DOHH2 (cell line): ENCODE data around the gene IL19.

Experiments used
- H3F3A ChIP-seq: fragments of 200-600 bp; sonication (generic), shearing (Covaris generic); 2 replicates; pipeline ENCODE4 v1.6.0; 2016; ENCODE audit warnings: antibody characterized with exemption, mild to moderate bottlenecking; ENCODE audit not compliant: control insufficient read depth, insufficient read depth
- H3K27ac ChIP-seq: fragments of 200-600 bp; sonication (generic); 2 replicates; pipeline ENCODE4 v1.5.1; 2014; ENCODE audit warnings: low read depth, mild to moderate bottlenecking, low read length, moderate library complexity
- H3K27me3 ChIP-seq: fragments of 200-600 bp; sonication (generic); 2 replicates; pipeline ENCODE4 v1.6.1; 2014; ENCODE audit warnings: mild to moderate bottlenecking, low read length, mixed read lengths; ENCODE audit not compliant: control insufficient read depth
- H3K36me3 ChIP-seq: fragments of 200-600 bp; sonication (generic); 2 replicates; pipeline ENCODE4 v1.6.1; 2014; ENCODE audit warnings: mild to moderate bottlenecking, low read length, moderate library complexity, mixed read lengths; ENCODE audit not compliant: control insufficient read depth
- H3K4me1 ChIP-seq: fragments of 200-600 bp; sonication (generic); 2 replicates; pipeline ENCODE4 v1.6.1; 2014; ENCODE audit warnings: mild to moderate bottlenecking, low read length, mixed read lengths; ENCODE audit not compliant: control insufficient read depth
- H3K4me2 ChIP-seq: fragments of 200-600 bp; sonication (generic); 2 replicates; pipeline ENCODE4 v1.6.0; 2014; ENCODE audit warnings: mild to moderate bottlenecking, low read length, moderate library complexity
- H3K4me3 ChIP-seq: fragments of 200-600 bp; sonication (generic); 2 replicates; pipeline ENCODE4 v1.5.1; 2014; ENCODE audit warnings: mild to moderate bottlenecking, low read length, mixed read lengths
- H3K79me2 ChIP-seq: fragments of 200-600 bp; sonication (generic); 2 replicates; pipeline ENCODE4 v1.6.1; 2014; ENCODE audit warnings: mild to moderate bottlenecking, low read length, mixed read lengths; ENCODE audit not compliant: control insufficient read depth
- H3K9me2 ChIP-seq: fragments of 200-600 bp; sonication (generic); replicated peaks from 2 replicates; pipeline ENCODE4 v1.6.1; 2014; ENCODE audit warnings: mild to moderate bottlenecking, low read length, mixed read lengths; ENCODE audit not compliant: control insufficient read depth
- H3K9me3 ChIP-seq: fragments of 200-600 bp; sonication (generic); 2 replicates; pipeline ENCODE4 v1.6.1; 2014; ENCODE audit warnings: antibody characterized with exemption, low read length, mixed read lengths; ENCODE audit not compliant: control insufficient read depth, insufficient read depth
- H4K20me1 ChIP-seq: fragments of 200-600 bp; sonication (generic); 2 replicates; pipeline ENCODE4 v1.6.0; 2014; ENCODE audit warnings: low read depth, mild to moderate bottlenecking, antibody characterized with exemption, low read length, moderate library complexity; ENCODE audit not compliant: control insufficient read depth, insufficient read depth
- CTCF ChIP-seq: fragments of 200-600 bp; sonication (generic); IDR thresholded peaks from one replicate; pipeline ENCODE4 v1.5.1; 2014; ENCODE audit warnings: antibody characterized with exemption, mild to moderate bottlenecking, low read depth, low read length; ENCODE audit not compliant: poor library complexity, severe bottlenecking
- EZH2phosphoT487 ChIP-seq: fragments of 200-600 bp; sonication (generic); IDR thresholded peaks from 2 replicates; pipeline ENCODE4 v1.6.1; 2017; ENCODE audit warnings: borderline replicate concordance, mild to moderate bottlenecking, antibody characterized with exemption, low read length, moderate library complexity, mixed read lengths

The IL19 gene

GRCh38 chr1:206868264-206868663 lies 97.7 kb downstream of the IL19 start:
- no peak overlapping the region for H3K27ac ChIP-seq

DNA sequence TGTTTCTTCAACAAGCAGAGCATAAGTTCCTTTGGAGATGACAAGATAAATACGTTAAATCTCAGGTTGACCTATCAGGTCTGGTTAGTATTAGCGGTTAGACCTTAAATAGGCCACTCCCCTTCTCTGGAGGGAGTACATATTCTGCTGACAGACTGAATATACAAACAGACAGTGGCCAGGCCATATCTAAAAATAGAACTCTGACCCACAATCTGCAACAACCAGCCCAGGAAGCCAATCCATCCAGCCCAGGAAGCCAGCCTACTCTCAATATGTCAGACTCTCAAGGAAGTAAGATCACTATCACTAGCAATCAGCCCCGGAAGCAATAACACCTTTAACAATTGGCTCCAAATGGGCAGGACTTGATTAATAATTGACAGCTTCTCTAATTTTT lies 101.6 kb downstream of the IL19 start:
- no peaks in the 10 kb centered on the region for H3F3A ChIP-seq
- TF ChIP-seq EZH2phosphoT487 (no peak), CTCF (no peak)

More at GRCh38 chr1:206868264-206868663, 97.7 kb downstream of the IL19 start:
- H3K4me3 ChIP-seq = no peak overlapping the region
- peaks cover 22% of the 10 kb centered on the region for H3K27me3 ChIP-seq
- H3K79me2 ChIP-seq = no peaks in the 10 kb centered on the region
- H3K9me2 ChIP-seq = no peaks in the 10 kb centered on the region
- no peaks in the 10 kb centered on the region for H4K20me1 ChIP-seq
- H3K4me1 ChIP-seq = no peaks in the 10 kb centered on the region
- no peaks in the 10 kb centered on the region for H3K9me3 ChIP-seq
- H3F3A ChIP-seq = no peaks in the 10 kb centered on the region
- TF ChIP-seq CTCF = no peak
- TF ChIP-seq EZH2phosphoT487 = no peak
- no peak overlapping the region for H3K4me2 ChIP-seq
- H3K36me3 ChIP-seq = no peaks in the 10 kb centered on the region

DNA sequence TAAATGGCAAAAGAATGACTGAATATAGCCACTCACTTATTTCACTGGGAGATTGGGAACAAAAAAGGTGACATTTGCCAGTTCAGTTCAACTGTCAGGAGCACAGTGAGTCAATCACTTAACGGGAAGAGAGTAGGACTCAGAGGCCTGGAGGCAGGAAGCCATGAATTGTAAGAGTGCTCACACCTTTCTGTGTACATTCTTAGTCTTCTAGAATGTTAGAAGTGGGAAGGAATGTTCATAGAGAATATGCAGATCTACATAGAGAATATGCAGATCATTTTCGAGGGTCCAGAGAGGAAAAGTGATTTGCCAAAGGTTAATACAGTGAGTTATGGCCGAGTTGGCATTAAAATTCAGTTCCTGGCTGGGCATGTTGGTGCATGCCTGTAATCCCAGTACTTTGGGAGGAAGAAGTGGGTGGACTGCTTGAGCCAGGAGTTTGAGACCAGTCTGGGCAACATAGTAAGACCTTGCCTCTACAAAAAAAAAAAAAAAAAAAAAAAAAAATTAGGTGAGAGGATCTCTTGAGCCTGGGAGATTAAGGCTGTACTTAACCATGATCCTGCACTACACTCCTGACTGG lies 103.1 kb downstream of the IL19 start:
- H3K36me3 ChIP-seq = no peaks in the 10 kb centered on the region
- TF ChIP-seq EZH2phosphoT487 (no peak), CTCF (no peak)

More for the DNA sequence above, 101.6 kb downstream of the IL19 start:
- Histone ChIP-seq H3K36me3 (no peaks in the 10 kb centered on the region), H3K9me2 (no peaks in the 10 kb centered on the region), H3K4me1 (no peaks in the 10 kb centered on the region), H3K4me3 (no peak overlapping the region), H3K27ac (no peak overlapping the region), H3K79me2 (no peaks in the 10 kb centered on the region), H3K9me3 (peaks cover 9% of the 10 kb centered on the region; the same call in 1 of the 2 replicates), H4K20me1 (no peaks in the 10 kb centered on the region), H3K4me2 (no peak overlapping the region), H3K27me3 (peaks cover 12% of the 10 kb centered on the region)

More for the DNA sequence above, 103.1 kb downstream of the IL19 start:
- Histone ChIP-seq H3K4me2 (no peak overlapping the region), H3K9me2 (no peaks in the 10 kb centered on the region), H3K27ac (no peak overlapping the region), H4K20me1 (no peaks in the 10 kb centered on the region), H3F3A (no peaks in the 10 kb centered on the region), H3K9me3 (peaks cover 16% of the 10 kb centered on the region), H3K4me3 (no peak overlapping the region), H3K79me2 (no peaks in the 10 kb centered on the region), H3K4me1 (no peaks in the 10 kb centered on the region), H3K27me3 (0 out of 2 replicates have a peak, but pooled peaks cover 2% of the 10 kb centered on the region)
